GM21786 (cell line): ENCODE data around the gene AZI2.

Experiments used
- ATAC-seq: cut with Tn5 transposase; IDR thresholded peaks from one replicate; pipeline ENCODE4 v1.9.1; 2021; ENCODE audit not compliant: unreplicated experiment

The AZI2 gene

GRCh38 chr3:28308196-28308595 lies 40.4 kb downstream of the AZI2 start:
- ATAC-seq, result no peak

GRCh38 chr3:28301688-28302087 lies 46.9 kb downstream of the AZI2 start:
- ATAC-seq, result no peak

- no peak for ATAC-seq
Observed at GRCh38 chr3:28300345-28300962, 48.2 kb downstream of the AZI2 start.

GRCh38 chr3:28299705-28300104 lies 48.9 kb downstream of the AZI2 start:
- no peak for ATAC-seq

GRCh38 chr3:28295898-28296490 lies 52.6 kb downstream of the AZI2 start:
- no peak for ATAC-seq

GRCh38 chr3:28294667-28295413 lies 53.8 kb downstream of the AZI2 start:
- no peak for ATAC-seq

- ATAC-seq, result no peak
Observed at GRCh38 chr3:28292622-28293021, 56.0 kb downstream of the AZI2 start.

GRCh38 chr3:28291577-28291976 lies 57.0 kb downstream of the AZI2 start:
- ATAC-seq, result no peak

GRCh38 chr3:28290863-28291300 lies 57.7 kb downstream of the AZI2 start:
- no peak for ATAC-seq

- ATAC-seq, result peak; percentile 17
Observed at GRCh38 chr3:28287046-28287445, 61.6 kb downstream of the AZI2 start.

- peak; percentile 92 for ATAC-seq
Observed at GRCh38 chr3:28286595-28286994, 62.0 kb downstream of the AZI2 start.

- ATAC-seq, result no peak
Observed at GRCh38 chr3:28280781-28281180, 67.8 kb downstream of the AZI2 start.

- no peak for ATAC-seq
Observed at GRCh38 chr3:28279770-28280169, 68.9 kb downstream of the AZI2 start.

GRCh38 chr3:28278918-28279317 lies 69.7 kb downstream of the AZI2 start:
- ATAC-seq, result no peak

GRCh38 chr3:28273837-28274236 lies 74.8 kb downstream of the AZI2 start:
- no peak for ATAC-seq
